Measurements from ENCODE around the gene FLT3LG. TPM values are rescaled to one million over a fixed set of nuclear protein-coding genes. Genes with fewer than 3 reads are reported as not detected.
"Not testable (repeated sequence)": the region's sequence is repeated elsewhere in the genome, so short reads cannot be mapped to it uniquely, and the experiment has no call there.

Gene FLT3LG
- total RNA-seq, 1 donor from 2014 or later: 19.6 TPM

GRCh38 chr19:49453757-49454240 lies 20.2 kb upstream of the FLT3LG start:
- intact Hi-C loops (cut with DNase I): loop anchor here (5.0 kb wide), 2 partner anchors 214 to 1911 kb away; partner anchors contain the start of genes BCL2L12 and IRF3
- DNase-seq (ENCODE audit: low spot score) (no peak), ATAC-seq (no peak)

- ATAC-seq: no peak
- intact Hi-C loops (cut with DNase I): no loop called here
- DNase-seq (ENCODE audit: low spot score): no peak
Measured at GRCh38 chr19:49455773-49456172, 18.2 kb upstream of the FLT3LG start.

- intact Hi-C loops (cut with DNase I): no loop called here
- DNase-seq (ENCODE audit: low spot score) (no peak), ATAC-seq (no peak)
Measured at GRCh38 chr19:49456326-49456725, 17.7 kb upstream of the FLT3LG start.

GRCh38 chr19:49458567-49458903 lies 15.5 kb upstream of the FLT3LG start:
- intact Hi-C loops (cut with DNase I): no loop called here
- DNase-seq (ENCODE audit: low spot score) (no peak), ATAC-seq (no peak)

DNA sequence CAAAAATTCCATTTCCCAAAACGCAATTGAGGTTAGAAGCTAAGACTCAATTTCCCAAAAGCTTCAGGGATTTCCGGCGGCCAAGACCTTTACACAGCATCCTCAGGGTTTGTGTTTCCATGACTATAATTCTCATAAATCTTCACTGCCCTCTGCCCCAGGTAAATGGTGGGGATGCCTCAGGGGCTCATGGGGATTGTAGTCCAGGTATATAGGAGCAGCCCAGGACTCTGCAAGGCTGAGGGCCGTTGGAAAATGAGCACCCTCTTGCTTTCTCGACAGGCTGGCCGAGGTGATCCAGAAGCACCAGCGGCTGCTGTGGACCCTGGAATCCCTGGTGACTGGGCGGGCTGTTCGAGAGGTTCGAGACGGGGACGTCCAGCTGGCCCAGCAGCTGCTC lies 14.6 kb upstream of the FLT3LG start:
- no peak for DNase-seq (ENCODE audit: low spot score)
- no peak for ATAC-seq
- intact Hi-C loops (cut with DNase I): no loop called here

DNA sequence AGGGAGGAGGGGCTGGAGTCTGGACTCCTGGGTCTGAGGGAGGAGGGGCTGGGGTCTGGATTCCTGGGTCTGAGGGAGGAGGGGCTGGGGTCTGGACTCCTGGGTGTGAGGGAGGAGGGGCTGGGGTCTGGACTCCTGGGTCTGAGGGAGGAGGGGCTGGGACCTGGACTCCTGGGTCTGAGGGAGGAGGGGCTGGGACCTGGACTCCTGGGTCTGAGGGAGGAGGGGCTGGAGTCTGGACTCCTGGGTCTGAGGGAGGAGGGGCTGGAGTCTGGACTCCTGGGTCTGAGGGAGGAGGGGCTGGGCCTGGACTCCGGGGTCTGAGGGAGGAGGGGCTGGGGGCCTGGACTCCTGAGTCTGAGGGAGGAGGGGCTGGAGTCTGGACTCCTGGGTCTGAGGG lies 12.9 kb upstream of the FLT3LG start:
- ATAC-seq; intact Hi-C loops (cut with DNase I): not testable (repeated sequence)

GRCh38 chr19:49461656-49462055 lies 12.4 kb upstream of the FLT3LG start:
- intact Hi-C loops (cut with DNase I): no loop called here
- no peak for DNase-seq (ENCODE audit: low spot score)
- ATAC-seq: no peak

More for the DNA sequence above, 12.9 kb upstream of the FLT3LG start:
- DNase-seq (ENCODE audit: low spot score): not testable (repeated sequence)

DNA sequence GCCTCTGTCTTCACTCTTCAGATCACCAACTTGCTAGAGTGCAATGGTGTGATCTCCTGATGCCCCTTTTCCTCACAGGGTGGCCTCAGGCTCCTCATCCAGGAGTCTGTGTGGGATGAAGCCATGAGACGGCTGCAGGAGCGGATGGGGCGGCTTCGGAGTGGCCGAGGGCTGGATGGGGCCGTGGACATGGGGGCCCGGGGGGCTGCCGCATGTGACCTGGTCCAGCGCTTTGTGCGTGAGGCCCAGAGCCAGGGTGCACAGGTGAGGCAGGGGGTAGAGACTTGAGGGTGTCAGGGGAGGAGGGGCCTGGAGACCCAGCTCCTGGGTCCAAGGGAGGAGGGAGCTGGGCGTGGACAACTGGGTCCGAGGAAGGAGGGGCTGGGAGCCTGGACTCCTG lies 11.5 kb upstream of the FLT3LG start:
- intact Hi-C loops (cut with DNase I): no loop called here
- ATAC-seq: no peak

DNA sequence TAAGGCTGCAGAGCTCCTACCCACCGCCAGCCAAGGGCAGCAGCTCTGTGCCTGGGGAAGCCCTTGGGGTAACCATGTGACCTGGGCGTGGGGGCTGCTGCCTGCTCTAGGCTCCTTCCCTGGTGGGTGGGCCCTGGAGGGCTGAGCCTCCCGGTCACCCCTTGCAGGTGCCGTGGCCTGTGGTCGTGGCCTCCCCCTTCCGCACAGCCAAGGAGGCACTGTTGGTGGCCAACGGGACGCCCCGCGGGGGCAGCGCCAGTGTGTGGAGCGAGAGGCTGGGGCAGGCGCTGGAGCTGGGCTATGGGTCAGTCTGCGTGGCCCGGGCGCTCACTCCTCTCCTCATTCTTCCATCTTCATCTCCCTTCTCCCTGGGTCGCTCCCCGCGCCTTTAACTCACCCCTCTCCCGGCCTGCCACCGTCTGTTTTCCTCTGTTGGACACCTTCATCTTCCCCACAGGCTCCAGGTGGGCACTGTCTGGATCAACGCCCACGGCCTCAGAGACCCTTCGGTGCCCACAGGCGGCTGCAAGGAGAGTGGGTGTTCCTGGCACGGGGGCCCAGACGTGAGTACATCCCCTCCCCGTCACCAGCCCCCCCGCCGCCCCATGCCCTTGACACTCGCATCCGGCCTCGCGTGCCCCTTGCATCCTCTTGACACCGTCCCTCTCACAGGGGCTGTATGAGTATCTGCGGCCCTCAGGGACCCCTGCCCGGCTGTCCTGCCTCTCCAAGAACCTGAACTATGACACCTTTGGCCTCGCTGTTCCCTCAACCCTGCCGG lies 9.9 kb upstream of the FLT3LG start:
- ATAC-seq: no peak
- no peak for DNase-seq (ENCODE audit: low spot score)
- intact Hi-C loops (cut with DNase I): no loop called here

More for the DNA sequence above, 11.5 kb upstream of the FLT3LG start:
- no peak for DNase-seq (ENCODE audit: low spot score)

DNA sequence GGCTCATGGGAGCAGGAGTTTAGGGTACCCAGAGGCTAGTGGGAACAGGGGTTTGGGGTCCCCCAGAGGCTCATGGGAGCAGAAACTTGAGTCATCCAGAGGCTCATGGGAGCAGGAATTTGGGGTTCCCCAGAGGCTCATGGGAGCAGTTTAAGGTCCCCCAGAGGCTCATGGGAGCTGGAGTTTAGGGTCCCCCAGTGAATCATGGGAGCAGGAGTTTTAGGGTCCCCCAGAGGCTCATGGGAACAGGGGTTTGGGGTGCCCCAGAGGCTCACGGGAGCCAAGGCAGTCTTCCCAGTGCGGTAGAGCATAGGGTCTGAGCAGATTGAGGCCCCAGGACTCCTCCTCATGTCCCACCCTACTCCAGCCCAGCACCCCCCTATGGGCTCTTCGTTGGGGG lies 8.6 kb upstream of the FLT3LG start:
- intact Hi-C loops (cut with DNase I): no loop called here
- ATAC-seq (no peak), DNase-seq (ENCODE audit: low spot score) (no peak)

- intact Hi-C loops (cut with DNase I): no loop called here
- DNase-seq (ENCODE audit: low spot score) (no peak), ATAC-seq (no peak)
Measured at GRCh38 chr19:49468199-49468598, 5.8 kb upstream of the FLT3LG start.

DNA sequence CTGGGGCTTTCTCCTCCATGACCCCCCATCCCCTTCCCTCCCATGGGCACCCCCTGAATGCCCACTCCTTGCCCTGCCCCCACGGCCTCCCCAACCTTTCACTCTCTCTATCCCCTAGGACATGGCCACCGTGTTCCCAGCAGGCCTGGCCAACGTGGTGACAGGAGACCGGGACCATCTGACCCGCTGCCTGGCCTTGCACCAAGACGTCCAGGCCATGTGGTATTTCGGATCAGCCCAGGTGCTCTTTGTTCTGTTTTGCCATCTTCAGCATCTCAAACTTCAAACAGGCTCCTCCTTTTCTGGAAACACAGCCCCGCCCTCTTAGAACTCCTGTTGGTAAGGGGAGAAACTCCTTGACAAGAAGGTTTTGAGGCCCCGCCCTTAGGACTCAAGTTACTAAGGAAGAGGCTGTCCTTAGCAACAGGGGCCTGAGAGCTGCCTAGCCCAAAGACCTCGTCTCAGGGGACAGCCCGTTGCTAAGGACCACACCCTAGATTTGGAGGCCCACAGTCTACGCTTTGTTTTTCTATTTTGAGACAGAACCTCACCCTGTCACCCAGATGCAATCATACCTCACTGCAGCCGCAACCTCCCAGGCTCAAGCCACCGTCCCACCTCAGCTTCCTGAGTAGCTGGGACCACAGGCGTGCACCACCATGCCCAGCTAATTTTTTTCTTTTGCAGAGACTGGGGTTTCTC lies 5.1 kb upstream of the FLT3LG start:
- ATAC-seq (peak; percentile 89), DNase-seq (ENCODE audit: low spot score) (peak; percentile 81)
- intact Hi-C loops (cut with DNase I): no loop called here

DNA sequence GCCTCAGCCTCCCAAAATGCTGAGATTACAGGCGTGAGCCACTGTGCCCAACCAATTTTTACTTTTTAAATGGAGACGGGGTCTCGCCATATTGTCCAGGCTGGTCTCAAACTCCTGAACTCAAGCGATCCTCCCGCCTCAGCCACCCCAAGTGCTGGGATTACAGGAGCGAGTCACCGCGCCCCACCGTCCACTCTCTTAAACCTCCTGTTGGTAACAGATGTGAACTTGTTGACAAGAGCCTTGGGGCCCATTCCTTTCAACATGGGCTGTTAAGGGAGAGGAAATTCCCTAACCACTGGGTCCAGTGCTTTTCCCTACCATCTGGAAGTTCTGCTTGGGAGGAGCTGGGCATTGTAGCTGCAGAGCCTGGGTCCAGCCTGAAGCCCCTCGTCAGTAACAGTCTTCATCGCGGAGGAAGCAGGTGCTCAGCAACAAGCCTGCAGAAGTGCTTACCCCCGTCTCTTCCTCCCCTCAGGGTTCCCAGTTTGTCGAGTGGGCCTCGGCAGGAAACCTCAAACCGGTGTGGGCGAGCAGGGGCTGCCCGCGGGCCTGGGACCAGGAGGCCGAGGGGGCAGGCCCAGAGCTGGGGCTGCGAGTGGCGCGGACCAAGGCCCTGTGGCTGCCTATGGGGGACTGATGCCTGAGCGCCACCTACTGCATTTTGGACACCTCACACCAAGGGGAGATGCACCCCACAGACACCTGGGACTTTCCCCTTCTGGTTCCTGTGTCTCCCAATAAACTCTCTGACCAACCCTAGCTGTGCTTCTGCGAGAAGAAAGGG lies 4.0 kb upstream of the FLT3LG start:
- DNase-seq (ENCODE audit: low spot score) (no peak), ATAC-seq (no peak)
- intact Hi-C loops (cut with DNase I): no loop called here

DNA sequence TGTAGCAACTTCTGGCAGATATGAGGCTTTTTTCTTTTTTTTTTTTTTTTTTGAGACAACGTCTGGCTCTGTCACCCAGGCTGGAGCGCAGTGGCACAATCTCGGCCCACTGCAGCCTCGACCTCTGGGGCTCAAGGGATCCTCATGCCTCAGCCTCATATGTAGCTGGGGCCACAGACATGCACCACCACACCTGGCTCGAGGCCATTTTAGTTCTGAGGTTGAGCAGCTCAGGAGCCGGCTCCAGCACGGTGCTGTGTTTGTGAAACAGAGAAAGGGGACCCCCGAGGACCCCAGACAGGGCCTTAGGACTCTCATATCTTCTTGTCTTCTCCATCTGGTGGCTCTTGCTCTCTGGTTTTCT lies 3.4 kb upstream of the FLT3LG start:
- intact Hi-C loops (cut with DNase I): no loop called here
- ATAC-seq: no peak
- DNase-seq (ENCODE audit: low spot score): no peak

GRCh38 chr19:49472936-49473335 lies 1.1 kb upstream of the FLT3LG start:
- ATAC-seq (no peak), DNase-seq (ENCODE audit: low spot score) (no peak)
- intact Hi-C loops (cut with DNase I): no loop called here

DNA sequence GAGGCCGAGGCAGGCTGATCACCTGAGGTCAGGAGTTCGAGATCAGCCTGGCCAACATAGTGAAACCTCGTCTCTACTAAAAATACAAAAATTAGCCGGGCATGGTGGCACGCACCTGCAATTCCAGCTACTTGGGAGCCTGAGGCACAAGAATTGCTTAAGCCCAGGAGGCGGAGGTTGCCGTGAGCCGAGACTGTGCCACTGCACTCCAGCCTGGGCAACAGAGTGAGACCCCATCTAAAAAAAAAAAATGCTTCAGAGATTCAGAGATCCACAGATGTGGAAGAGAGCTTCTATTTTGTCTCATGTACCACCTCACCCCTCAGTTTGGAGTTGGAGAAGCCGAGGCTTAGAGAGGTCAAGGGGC lies 531 bp upstream of the FLT3LG start:
- ATAC-seq; DNase-seq (ENCODE audit: low spot score); intact Hi-C loops (cut with DNase I): not testable (repeated sequence)

DNA sequence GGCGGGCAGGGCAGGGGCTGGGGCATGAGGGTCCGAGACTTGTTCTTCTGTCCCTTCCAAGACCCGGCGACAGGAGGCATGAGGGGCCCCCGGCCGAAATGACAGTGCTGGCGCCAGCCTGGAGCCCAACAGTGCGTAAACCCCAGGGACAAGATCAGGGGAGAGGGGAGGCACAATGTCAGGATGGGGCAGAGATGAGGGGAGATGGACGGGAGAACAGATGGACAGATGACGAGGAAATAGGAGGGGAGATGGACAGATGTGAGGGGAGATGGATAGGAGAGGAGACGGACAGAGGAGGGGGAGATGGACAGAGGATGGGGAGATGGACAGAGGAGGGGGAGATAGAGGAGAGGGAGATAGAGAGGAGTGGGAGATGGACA lies 518 bp downstream of the FLT3LG start:
- intact Hi-C loops (cut with DNase I): no loop called here
- peak; percentile 2 for ATAC-seq

DNA sequence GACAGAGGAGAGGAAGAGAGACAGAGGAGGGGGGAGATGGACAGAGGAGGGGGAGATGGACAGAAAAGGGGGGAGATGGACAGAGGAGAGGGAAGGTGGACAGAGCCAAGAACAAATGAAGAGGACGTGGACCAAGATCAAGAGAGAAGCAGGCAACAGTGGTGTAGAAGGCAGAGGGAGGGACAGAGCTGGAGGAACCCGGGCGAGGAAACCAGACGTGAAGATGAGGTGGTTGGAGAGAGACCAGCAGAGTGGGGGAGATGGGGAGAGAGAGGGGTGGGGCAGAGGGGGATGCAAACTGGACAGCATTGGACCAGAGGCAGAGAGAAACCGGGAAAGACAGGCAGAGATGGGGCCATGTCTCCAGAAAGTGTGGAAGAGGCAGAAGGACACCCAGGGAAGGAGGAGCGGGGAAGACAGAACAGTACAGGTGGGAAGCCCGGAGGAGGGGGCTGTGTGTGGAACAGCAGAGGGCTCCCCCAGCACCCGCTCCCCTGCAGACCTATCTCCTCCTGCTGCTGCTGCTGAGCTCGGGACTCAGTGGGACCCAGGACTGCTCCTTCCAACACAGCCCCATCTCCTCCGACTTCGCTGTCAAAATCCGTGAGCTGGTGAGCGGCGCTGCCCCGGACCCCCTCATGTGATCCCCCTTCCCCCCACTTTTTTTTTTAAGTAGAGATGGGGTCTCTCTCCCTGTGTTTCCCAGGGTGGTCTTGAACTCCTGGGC lies 1.3 kb downstream of the FLT3LG start:
- peak; percentile 7 for ATAC-seq
- DNase-seq (ENCODE audit: low spot score): no peak
- intact Hi-C loops (cut with DNase I): no loop called here

More for the DNA sequence above, 518 bp downstream of the FLT3LG start:
- DNase-seq (ENCODE audit: low spot score): no peak

All from sciatic nerve (tissue), 2 donors.